K562 (cell line): ENCODE data around the gene SLC34A1. TPM values are rescaled to one million over a fixed set of nuclear protein-coding genes. Genes with fewer than 3 reads are reported as not detected.
A peak's percentile ranks its signal among the peaks of the same experiment; 100 is the strongest.

Experiments used
- HMGN3 ChIP-seq: IDR thresholded peaks from 2 replicates; pipeline ENCODE4 v1.6.1; 2011; ENCODE audit warnings: borderline replicate concordance, low read depth, mild to moderate bottlenecking, mixed read lengths, low read length; ENCODE audit not compliant: insufficient read length; ENCODE audit errors: extremely low read depth
- KAT8 ChIP-seq: fragments of 450-650 bp; IDR thresholded peaks from 2 replicates; pipeline ENCODE4 v1.6.1; 2016; ENCODE audit warnings: low read depth, mild to moderate bottlenecking
- MEF2A ChIP-seq: IDR thresholded peaks from 2 replicates; pipeline ENCODE4 v1.6.1; 2011; ENCODE audit warnings: low read depth, mild to moderate bottlenecking, low read length, moderate library complexity; ENCODE audit not compliant: control insufficient read depth
- MYNN ChIP-seq, 2 experiments: sonication (generic); formaldehyde crosslinking in 1 of 2; IDR thresholded peaks; 2 replicates each; pipeline versions ENCODE4 v1.5.0 to v1.6.1; 2016 to 2020; ENCODE audit warnings: antibody characterized with exemption in 1 of 2, missing genetic modification reagents in 1 of 2
- RCOR1 ChIP-seq, 2 experiments: IDR thresholded peaks; 2 replicates each; pipeline ENCODE4 v1.6.1; 2012; ENCODE audit warnings: low read depth in 2 of 2, low read length in 2 of 2, borderline replicate concordance in 1 of 2, improper control_type of control experiment in 1 of 2
- SP1 ChIP-seq: sonication (generic); formaldehyde crosslinking; IDR thresholded peaks from 2 replicates; pipeline ENCODE4 v1.8.1; 2022; ENCODE audit warnings: mild to moderate bottlenecking, missing genetic modification reagents
- SRSF3 ChIP-seq: fragments of 200-400 bp; formaldehyde crosslinking; IDR thresholded peaks from 2 replicates; pipeline ENCODE4 v1.6.1; 2016; ENCODE audit warnings: mild to moderate bottlenecking, low read length, moderate library complexity; ENCODE audit not compliant: insufficient read depth
- ZNF124 ChIP-seq: sonication (generic); formaldehyde crosslinking; IDR thresholded peaks from 2 replicates; pipeline ENCODE4 v1.8.1; 2022; ENCODE audit warnings: missing genetic modification reagents
- ZNF57 ChIP-seq: fragments of 450-650 bp; formaldehyde crosslinking; IDR thresholded peaks from 2 replicates; pipeline ENCODE4 v1.4.0; 2020; ENCODE audit warnings: mild to moderate bottlenecking, moderate library complexity
- ZNF589 ChIP-seq: fragments of 200-800 bp; sonication (Bioruptor generic); IDR thresholded peaks from 2 replicates; pipeline ENCODE4 v1.6.1; 2016; ENCODE audit warnings: low read depth, missing genetic modification characterization, missing compliant biosample characterization
- polyA plus RNA-seq, 8 experiments: library from polyadenylated mRNA; depleted of rRNA in 4 of 8; stranded (reverse) in 5 of 8; unstranded in 3 of 8; fragments of >200 nt; fragmentation: Nextera tagmentation in 2 of 8; fragmentation: Illumina TruSeq in 1 of 8; extraction: Ambion mirVana in 2 of 8; extraction: Trizol in 1 of 8; gene quantifications; 2 replicates each; pipeline versions ENCODE4 v1.2.1 to v1.2.3, GENCODE V29; 2011 to 2014; ENCODE audit warnings: inconsistent platforms in 1 of 8, missing spikeins in 1 of 8
- total RNA-seq, 7 experiments: library from RNA; depleted of rRNA in 6 of 7; stranded (reverse); fragments of >200 nt in 6 of 7; fragmentation: Illumina TruSeq in 2 of 7; extraction: Trizol in 2 of 7; gene quantifications; 2 replicates each; pipeline versions ENCODE4 v1.2.1 to v1.2.3, GENCODE V29; 2011 to 2021; ENCODE audit warnings: low replicate concordance in 1 of 7
- TF ChIP-seq, protein P1 (sequence below), 2 experiments: fragments of 450-650 bp in 1 of 2; sonication (generic) in 1 of 2; formaldehyde crosslinking; conservative IDR thresholded peaks; 2 replicates each; pipeline versions ENCODE4 v1.4.0 to v1.8.1; 2020 to 2022; ENCODE audit warnings: mild to moderate bottlenecking in 1 of 2, missing genetic modification reagents in 1 of 2
- TF ChIP-seq, protein P2 (sequence below), 2 experiments: fragments of 200-800 bp in 1 of 2; sonication (Bioruptor generic) in 1 of 2; sonication (generic) in 1 of 2; formaldehyde crosslinking in 1 of 2; IDR thresholded peaks in 1 of 2; conservative IDR thresholded peaks in 1 of 2; 2 replicates each; pipeline versions ENCODE4 v1.5.0 to v1.6.1; 2016 to 2020; ENCODE audit warnings: missing compliant biosample characterization in 1 of 2, missing genetic modification characterization in 1 of 2, missing genetic modification reagents in 1 of 2
- TF ChIP-seq, protein P3 (sequence below): fragments of 450-650 bp; IDR thresholded peaks from 2 replicates; pipeline ENCODE4 v1.6.1; 2017; ENCODE audit warnings: antibody characterized with exemption

Gene SLC34A1
- total and polyA plus RNA-seq, 9 of the 15 experiments (the other 6 are each of a cell fraction or from before 2014, with no cell fraction given), result not detected

DNA sequence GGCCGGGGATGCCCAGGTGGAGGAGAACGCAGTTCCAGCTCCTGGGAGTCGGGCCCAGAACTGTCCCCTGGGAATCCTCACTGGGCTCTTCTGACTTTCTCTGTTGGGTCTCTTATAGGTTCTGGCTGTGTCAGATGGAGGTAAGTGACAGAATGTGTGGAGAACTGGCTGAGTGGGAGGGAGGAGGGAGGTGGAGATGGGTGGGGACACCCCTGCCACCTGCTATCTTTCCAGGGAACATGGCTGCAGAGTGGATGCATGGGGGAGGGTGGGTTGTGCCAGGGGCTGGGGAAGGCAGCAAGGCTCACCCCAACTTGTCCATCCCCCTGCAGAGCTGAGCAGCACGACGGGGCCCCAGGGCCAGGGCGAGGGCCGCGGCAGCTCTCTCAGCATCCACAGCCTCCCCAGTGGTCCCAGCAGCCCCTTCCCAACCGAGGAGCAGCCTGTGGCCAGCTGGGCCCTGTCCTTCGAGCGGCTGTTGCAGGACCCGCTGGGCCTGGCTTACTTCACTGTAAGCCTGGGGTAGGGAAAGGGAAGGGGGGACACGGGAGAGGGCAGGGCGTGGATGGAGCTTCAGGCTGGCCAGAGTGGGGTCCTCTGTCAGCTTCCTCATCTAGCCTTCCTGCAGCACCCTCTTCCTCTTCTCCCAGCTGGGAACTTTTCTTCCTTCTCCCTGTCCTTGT, 18.2 kb upstream of the SLC34A1 start (continued):
- TF ChIP-seq, protein P1, sequence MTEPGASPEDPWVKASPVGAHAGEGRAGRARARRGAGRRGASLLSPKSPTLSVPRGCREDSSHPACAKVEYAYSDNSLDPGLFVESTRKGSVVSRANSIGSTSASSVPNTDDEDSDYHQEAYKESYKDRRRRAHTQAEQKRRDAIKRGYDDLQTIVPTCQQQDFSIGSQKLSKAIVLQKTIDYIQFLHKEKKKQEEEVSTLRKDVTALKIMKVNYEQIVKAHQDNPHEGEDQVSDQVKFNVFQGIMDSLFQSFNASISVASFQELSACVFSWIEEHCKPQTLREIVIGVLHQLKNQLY (CRISPR knock-in tag; conservative IDR thresholded peaks at IDR 0.05), result 0 out of 4 replicates have a peak, but pooled peaks of 1 of the 2 experiments have one; percentile 13
- TF ChIP-seq, protein P2, sequence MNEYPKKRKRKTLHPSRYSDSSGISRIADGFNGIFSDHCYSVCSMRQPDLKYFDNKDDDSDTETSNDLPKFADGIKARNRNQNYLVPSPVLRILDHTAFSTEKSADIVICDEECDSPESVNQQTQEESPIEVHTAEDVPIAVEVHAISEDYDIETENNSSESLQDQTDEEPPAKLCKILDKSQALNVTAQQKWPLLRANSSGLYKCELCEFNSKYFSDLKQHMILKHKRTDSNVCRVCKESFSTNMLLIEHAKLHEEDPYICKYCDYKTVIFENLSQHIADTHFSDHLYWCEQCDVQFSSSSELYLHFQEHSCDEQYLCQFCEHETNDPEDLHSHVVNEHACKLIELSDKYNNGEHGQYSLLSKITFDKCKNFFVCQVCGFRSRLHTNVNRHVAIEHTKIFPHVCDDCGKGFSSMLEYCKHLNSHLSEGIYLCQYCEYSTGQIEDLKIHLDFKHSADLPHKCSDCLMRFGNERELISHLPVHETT (CRISPR knock-in tag; conservative IDR thresholded peaks at IDR 0.05 in 1 of 2, IDR thresholded peaks at IDR 0.05 in 1 of 2), result 0 out of 4 replicates have a peak, but pooled peaks of 1 of the 2 experiments have one; percentile 0
- TF ChIP-seq SP1 (0 out of 2 replicates have a peak, but pooled peaks have one; percentile 6), HMGN3 (peak; percentile 19), SRSF3 (no peak), MYNN (IDR thresholded peaks at IDR 0.05) (no peak), MYNN (CRISPR knock-in tag; IDR thresholded peaks at IDR 0.05) (no peak), KAT8 (no peak), ZNF589 (CRISPR knock-in tag) (0 out of 2 replicates have a peak, but pooled peaks have one; percentile 5), ZNF124 (CRISPR knock-in tag) (no peak), RCOR1 (IDR thresholded peaks at IDR 0.05; ENCODE audit: borderline replicate concordance in 1 of 2, low read depth in 2 of 2, low read length in 2 of 2) (no peak), ZNF57 (CRISPR knock-in tag) (0 out of 2 replicates have a peak, but pooled peaks have one; percentile 12), MEF2A (no peak)
- TF ChIP-seq, protein P3, sequence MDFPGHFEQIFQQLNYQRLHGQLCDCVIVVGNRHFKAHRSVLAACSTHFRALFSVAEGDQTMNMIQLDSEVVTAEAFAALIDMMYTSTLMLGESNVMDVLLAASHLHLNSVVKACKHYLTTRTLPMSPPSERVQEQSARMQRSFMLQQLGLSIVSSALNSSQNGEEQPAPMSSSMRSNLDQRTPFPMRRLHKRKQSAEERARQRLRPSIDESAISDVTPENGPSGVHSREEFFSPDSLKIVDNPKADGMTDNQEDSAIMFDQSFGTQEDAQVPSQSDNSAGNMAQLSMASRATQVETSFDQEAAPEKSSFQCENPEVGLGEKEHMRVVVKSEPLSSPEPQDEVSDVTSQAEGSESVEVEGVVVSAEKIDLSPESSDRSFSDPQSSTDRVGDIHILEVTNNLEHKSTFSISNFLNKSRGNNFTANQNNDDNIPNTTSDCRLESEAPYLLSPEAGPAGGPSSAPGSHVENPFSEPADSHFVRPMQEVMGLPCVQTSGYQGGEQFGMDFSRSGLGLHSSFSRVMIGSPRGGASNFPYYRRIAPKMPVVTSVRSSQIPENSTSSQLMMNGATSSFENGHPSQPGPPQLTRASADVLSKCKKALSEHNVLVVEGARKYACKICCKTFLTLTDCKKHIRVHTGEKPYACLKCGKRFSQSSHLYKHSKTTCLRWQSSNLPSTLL, result no peak
